COLO668 (cell line): ENCODE results near the gene DPP6.
"Not testable (repeated sequence)": the region's sequence is repeated elsewhere in the genome, so short reads cannot be mapped to it uniquely, and the experiment has no call there.

Experiments
- DNase-seq: peaks from one replicate; lab custom pipeline; 2025; ENCODE audit not compliant: unreplicated experiment; lab: John Stamatoyannopoulos, UW

The DPP6 gene

GRCh38 chr7:154914996-154915380 lies 862.8 kb downstream of the DPP6 start:
- DNase-seq: no peak

DNA sequence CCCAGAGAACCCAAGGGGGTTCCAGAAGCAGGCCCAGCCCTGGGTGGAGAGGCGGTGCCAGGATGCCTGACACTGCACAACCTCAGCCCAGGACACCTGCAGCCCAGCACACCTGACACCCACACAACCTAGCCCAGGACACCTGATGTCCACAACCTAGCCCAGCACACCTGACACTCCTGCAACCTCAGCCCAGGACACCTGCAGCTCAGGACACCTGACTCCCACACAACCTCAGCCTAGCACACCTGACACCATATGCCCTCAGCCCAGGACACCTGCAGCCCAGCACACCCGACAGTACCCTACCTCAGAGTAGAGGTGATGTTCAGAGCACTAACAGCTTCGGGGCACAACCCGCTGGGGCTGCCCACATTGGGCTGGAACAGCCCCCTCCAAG lies 863.4 kb downstream of the DPP6 start:
- DNase-seq: no peak

- DNase-seq: no peak
Observed at GRCh38 chr7:154916381-154916780, 864.2 kb downstream of the DPP6 start.

- DNase-seq: no peak
Observed at GRCh38 chr7:154916856-154917807, 864.9 kb downstream of the DPP6 start.

GRCh38 chr7:154917808-154918160 lies 865.6 kb downstream of the DPP6 start:
- no peak for DNase-seq

DNA sequence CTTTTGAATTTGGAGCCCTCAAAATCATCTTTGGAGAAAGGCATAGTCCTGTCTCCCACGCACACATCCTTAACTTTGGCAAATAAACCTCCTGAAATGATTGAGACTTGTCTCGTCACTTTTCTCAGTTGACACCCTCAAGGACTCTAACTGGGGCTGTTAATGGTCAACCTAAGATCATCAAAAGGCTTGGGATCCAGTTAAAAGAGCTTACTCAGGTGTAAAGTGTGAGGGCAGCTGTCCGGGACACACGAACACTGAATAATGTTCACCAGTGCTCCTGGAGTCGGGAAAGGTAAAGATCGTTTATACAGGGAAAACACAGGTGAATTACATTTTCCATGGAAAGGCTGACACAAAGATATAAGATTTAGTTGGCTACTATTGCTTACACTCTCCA lies 866.1 kb downstream of the DPP6 start:
- DNase-seq: no peak

- DNase-seq: no peak
Observed at GRCh38 chr7:154918741-154919140, 866.5 kb downstream of the DPP6 start.

GRCh38 chr7:154919344-154920225 lies 867.4 kb downstream of the DPP6 start:
- DNase-seq: no peak

- not testable (repeated sequence) for DNase-seq
Observed at GRCh38 chr7:154922472-154922871, 870.3 kb downstream of the DPP6 start.

GRCh38 chr7:154927624-154928125 lies 875.5 kb downstream of the DPP6 start:
- DNase-seq: peak; percentile 54

DNA sequence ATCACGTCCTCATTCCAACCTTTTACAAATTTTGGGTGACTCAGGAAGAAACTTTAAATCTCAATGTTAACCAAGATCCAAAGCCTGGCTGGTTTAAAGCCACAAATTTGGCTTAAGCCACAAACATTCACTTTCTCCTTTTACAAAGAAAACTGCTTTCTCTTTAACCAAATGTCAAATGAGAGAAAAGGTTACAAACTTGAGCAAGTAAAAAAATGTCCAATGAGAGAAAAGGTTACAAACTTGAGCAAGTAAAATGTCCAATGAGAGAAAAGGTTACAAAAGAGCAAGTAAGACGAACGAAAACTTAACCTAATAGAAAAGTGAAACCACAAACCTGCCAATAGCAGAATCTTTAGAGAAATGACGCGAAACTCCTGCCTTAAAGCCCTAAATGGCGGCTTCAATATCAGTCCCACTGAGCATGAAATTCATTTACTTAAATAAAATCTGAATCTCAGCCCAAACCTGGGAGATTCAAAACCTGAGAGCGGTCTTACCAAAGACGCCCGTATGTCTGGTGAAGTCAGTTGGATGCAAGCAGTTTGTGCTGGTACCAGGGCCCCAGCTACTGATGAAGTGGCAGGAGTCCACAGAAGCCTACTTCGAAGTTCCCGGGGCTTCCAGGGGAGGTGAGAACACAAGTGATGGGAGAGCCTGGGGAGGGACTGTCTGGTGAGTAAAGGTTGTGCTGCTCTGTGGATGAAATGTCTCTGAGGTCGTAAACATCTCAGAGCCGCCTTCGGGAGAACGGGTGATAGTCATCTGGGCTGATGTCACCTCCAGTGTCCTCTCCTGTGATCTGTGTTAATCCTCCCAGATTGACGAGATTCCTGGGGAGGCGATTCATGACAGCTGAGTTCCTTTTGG lies 876.2 kb downstream of the DPP6 start:
- DNase-seq: no peak

GRCh38 chr7:154929006-154929726 lies 877.0 kb downstream of the DPP6 start:
- DNase-seq: no peak

GRCh38 chr7:154931906-154932305 lies 879.7 kb downstream of the DPP6 start:
- DNase-seq: no peak

- not testable (repeated sequence) for DNase-seq
Observed at GRCh38 chr7:154934353-154934952, 882.3 kb downstream of the DPP6 start.

DNA sequence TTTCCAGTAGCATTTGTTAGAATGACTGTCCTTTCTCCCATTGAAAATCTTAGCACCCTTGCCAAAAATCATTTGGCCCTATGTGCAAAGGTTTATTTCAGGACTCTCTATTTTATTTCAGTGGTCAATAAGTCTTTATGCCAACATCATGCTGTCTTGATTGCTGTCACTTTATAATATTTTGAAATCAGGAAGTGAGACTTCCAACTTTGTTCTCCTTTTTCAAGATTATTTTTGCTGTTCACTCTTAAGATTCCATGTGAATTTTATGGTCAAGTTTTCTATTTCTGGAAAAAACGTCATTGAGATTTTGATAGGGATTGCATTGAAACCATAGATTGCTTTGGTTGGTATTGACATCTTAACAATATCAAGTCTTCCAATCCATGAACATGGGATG lies 885.6 kb downstream of the DPP6 start:
- no peak for DNase-seq

GRCh38 chr7:154942691-154943090 lies 890.5 kb downstream of the DPP6 start:
- no peak for DNase-seq
